Activated naive CD4-positive, alpha-beta T cell treated with anti-CD3 and anti-CD28 coated beads, Interleukin-2, amount 50 U/mL, for 72 hours (primary cell): Measurements from ENCODE around the gene DYNLL1. TPM values are rescaled to one million over a fixed set of nuclear protein-coding genes. Genes with fewer than 3 reads are reported as not detected.
A peak's percentile ranks its signal among the peaks of the same experiment; 100 is the strongest.

Source experiments
- ATAC-seq, 2 donors: fragments of 150-1000 bp; cut with Tn5 transposase; 2 replicates each; pipeline ENCODE4 v1.10.0; 2021; ENCODE audit warnings: mild to moderate bottlenecking in 2 of 2, moderate library complexity in 2 of 2
- DNase-seq, 2 donors: peaks; one replicate each; pipeline ENCODE4 v3.0.0; 2021 to 2022; ENCODE audit warnings: low spot score in 2 of 2
- H3K27ac Mint-ChIP-seq, 2 donors: one replicate each; pipeline ENCODE4 v1.8.0; 2022; ENCODE audit warnings: mild to moderate bottlenecking in 2 of 2, mixed read lengths in 2 of 2
- H3K36me3 Mint-ChIP-seq, 2 donors: one replicate each; pipeline ENCODE4 v1.8.0; 2022; ENCODE audit warnings: mixed read lengths in 2 of 2
- H3K9me3 Mint-ChIP-seq, 2 donors: one replicate each; pipeline ENCODE4 v1.8.0; 2022; ENCODE audit warnings: mixed read lengths in 2 of 2
- total RNA-seq, 2 donors: library from RNA; stranded (reverse); gene quantifications; one replicate each; pipeline ENCODE4 v1.2.3, GENCODE V29; 2022

The DYNLL1 gene
- total RNA-seq, 2 donors from 2014 or later = 49.5 to 157 TPM

GRCh38 chr12:120532701-120533238, 36.9 kb downstream of the DYNLL1 start:
- no peak overlapping the region for H3K27ac Mint-ChIP-seq
- H3K9me3 Mint-ChIP-seq = no peaks in the 10 kb centered on the region
- ATAC-seq (no peak), DNase-seq (no peak)
- peaks cover 34 to 35% of the 10 kb centered on the region in 2 donors for H3K36me3 Mint-ChIP-seq

GRCh38 chr12:120534203-120534702, 38.3 kb downstream of the DYNLL1 start, which contains the start of gene RNF10:
RNF10 (plus strand) TSS chr12:120534356; CDS start chr12:120534812, 456 bp downstream.
- ATAC-seq (peak; percentile 67 to 83), DNase-seq (peak; percentile 77 to 82)
- peak within 1 kb of the TSS; percentile 98 to 100 for H3K27ac Mint-ChIP-seq
- peaks cover 27 to 37% of the 10 kb centered on the region in 2 donors for H3K36me3 Mint-ChIP-seq
- H3K9me3 Mint-ChIP-seq = no peaks in the 10 kb centered on the region

- H3K27ac Mint-ChIP-seq = peak overlapping the region; percentile 98 to 100
- DNase-seq (peak; percentile 61 to 66), ATAC-seq (peak; percentile 68 to 86)
- H3K9me3 Mint-ChIP-seq = no peaks in the 10 kb centered on the region
- H3K36me3 Mint-ChIP-seq = peaks cover 21 to 41% of the 10 kb centered on the region in 2 donors
Observed at GRCh38 chr12:120534703-120535655, 39.1 kb downstream of the DYNLL1 start.

- no peak for ATAC-seq
- Mint-ChIP-seq H3K27ac (peak overlapping the region; percentile 15 to 100), H3K36me3 (peaks cover 21 to 41% of the 10 kb centered on the region in 2 donors), H3K9me3 (no peaks in the 10 kb centered on the region)
- DNase-seq = peak in 1 of 2 donors; percentile 15
Observed at GRCh38 chr12:120536064-120536791, 40.3 kb downstream of the DYNLL1 start.

GRCh38 chr12:120537856-120538220, 41.9 kb downstream of the DYNLL1 start:
- no peak for ATAC-seq
- no peaks in the 10 kb centered on the region for H3K9me3 Mint-ChIP-seq
- H3K27ac Mint-ChIP-seq = peak overlapping the region in 1 of 2 donors; percentile 69
- H3K36me3 Mint-ChIP-seq = peaks cover 21 to 41% of the 10 kb centered on the region in 2 donors
- DNase-seq = no peak

GRCh38 chr12:120538281-120539156, 42.6 kb downstream of the DYNLL1 start:
- Mint-ChIP-seq H3K27ac (peak overlapping the region; percentile 69 to 92), H3K9me3 (no peaks in the 10 kb centered on the region), H3K36me3 (peaks cover 21 to 41% of the 10 kb centered on the region in 2 donors)
- no peak for DNase-seq
- no peak for ATAC-seq

- peak in 1 of 2 donors; percentile 12 for DNase-seq
- peak overlapping the region in 1 of 2 donors; percentile 69 for H3K27ac Mint-ChIP-seq
- H3K9me3 Mint-ChIP-seq = no peaks in the 10 kb centered on the region
- peaks cover 21 to 41% of the 10 kb centered on the region in 2 donors for H3K36me3 Mint-ChIP-seq
- ATAC-seq = no peak
Observed at GRCh38 chr12:120539303-120539702, 43.4 kb downstream of the DYNLL1 start.

GRCh38 chr12:120540445-120540844, 44.5 kb downstream of the DYNLL1 start:
- peak in 1 of 2 donors; percentile 5 for ATAC-seq
- Mint-ChIP-seq H3K9me3 (no peaks in the 10 kb centered on the region), H3K27ac (peak overlapping the region in 1 of 2 donors; percentile 77), H3K36me3 (peaks cover 13 to 33% of the 10 kb centered on the region in 2 donors)
- DNase-seq = no peak

GRCh38 chr12:120542166-120542565, 46.3 kb downstream of the DYNLL1 start:
- H3K36me3 Mint-ChIP-seq = peaks cover 0 to 23% of the 10 kb centered on the region in 2 donors
- H3K27ac Mint-ChIP-seq = no peak overlapping the region
- H3K9me3 Mint-ChIP-seq = no peaks in the 10 kb centered on the region
- DNase-seq = no peak
- ATAC-seq = no peak

- Mint-ChIP-seq H3K9me3 (no peaks in the 10 kb centered on the region), H3K36me3 (peaks cover 0 to 6% of the 10 kb centered on the region in 2 donors), H3K27ac (no peak overlapping the region)
- no peak for DNase-seq
- ATAC-seq = no peak
Observed at GRCh38 chr12:120544691-120545090, 48.8 kb downstream of the DYNLL1 start.

GRCh38 chr12:120546050-120546386, 50.1 kb downstream of the DYNLL1 start:
- Mint-ChIP-seq H3K36me3 (peaks cover 0 to 6% of the 10 kb centered on the region in 2 donors), H3K27ac (no peak overlapping the region), H3K9me3 (no peaks in the 10 kb centered on the region)
- DNase-seq (no peak), ATAC-seq (no peak)

Other genes starting within 250 kb of the DYNLL1 start
- 10 to 100 TPM; 49.8 to 66.8 TPM for gene PXN, start 230.4 kb upstream of the DYNLL1 start, total RNA-seq
- gene RNU4-2, start 204.2 kb upstream of the DYNLL1 start, total RNA-seq = 1,000 to 10,000 TPM; 2,655 to 3,867 TPM
- gene RNU4-1, start 202.9 kb upstream of the DYNLL1 start, total RNA-seq = 1,000 to 10,000 TPM; 1,753 to 2,211 TPM
- 1 to 10 TPM; 3.3 TPM for gene SIRT4, start 193.8 kb upstream of the DYNLL1 start, total RNA-seq
- gene PLA2G1B, start 168.3 kb upstream of the DYNLL1 start, total RNA-seq = not detected
- under 1 TPM in 1 of 2 donors, not detected in 1; 0.51 TPM for gene MSI1, start 126.9 kb upstream of the DYNLL1 start, total RNA-seq
- 100 to 1,000 TPM; 416 to 490 TPM for gene COX6A1, start 58.0 kb upstream of the DYNLL1 start, total RNA-seq
- 10 to 100 TPM; 33.8 to 49.5 TPM for gene TRIAP1, start 49.7 kb upstream of the DYNLL1 start, total RNA-seq
- gene GATC, start 49.7 kb upstream of the DYNLL1 start, total RNA-seq = 10 to 100 TPM; 27.5 to 46.3 TPM
- 100 to 1,000 TPM; 148 to 207 TPM for gene SRSF9, start 26.4 kb upstream of the DYNLL1 start, total RNA-seq
- gene COQ5, start 33.0 kb downstream of the DYNLL1 start, total RNA-seq = 10 to 100 TPM in 1 of 2 donors, 1 to 10 TPM in 1; 9.7 to 37.8 TPM
- gene RNF10, start 38.2 kb downstream of the DYNLL1 start, total RNA-seq = 100 to 1,000 TPM; 182 to 196 TPM
- 10 to 100 TPM; 34.7 to 51.5 TPM for gene POP5, start 85.3 kb downstream of the DYNLL1 start, total RNA-seq
- 1 to 10 TPM in 1 of 2 donors, not detected in 1; 3.0 TPM for gene CABP1, start 144.5 kb downstream of the DYNLL1 start, total RNA-seq
- 10 to 100 TPM; 51.0 to 89.9 TPM for gene MLEC, start 191.0 kb downstream of the DYNLL1 start, total RNA-seq
- gene UNC119B, start 214.3 kb downstream of the DYNLL1 start, total RNA-seq = 10 to 100 TPM; 24.3 to 26.7 TPM
- 10 to 100 TPM; 15.9 to 24.5 TPM for gene ACADS, start 229.7 kb downstream of the DYNLL1 start, total RNA-seq